H1 (cell line): Measurements from ENCODE around the gene TMSB4Y. TPM values are rescaled to one million over a fixed set of nuclear protein-coding genes. Genes with fewer than 3 reads are reported as not detected.

Experiments
- CTCF ChIA-PET: fragments of 300-600 bp; sonication (Branson Sonifier 250); formaldehyde crosslinking; loops from one replicate; lab custom pipeline; 2021; ENCODE audit not compliant: partially characterized antibody; lab: Charles Lee
- POLR2A ChIA-PET: fragments of 300-600 bp; sonication (Branson Sonifier 250); formaldehyde crosslinking; loops from one replicate; lab custom pipeline; 2021; ENCODE audit warnings: inconsistent platforms; ENCODE audit not compliant: partially characterized antibody; lab: Charles Lee
- DNase-seq, 2 experiments: peaks; one replicate each; pipeline versions ENCODE4 v3.0.0 to v3.0.0-alpha.2; 2010 to 2022; ENCODE audit warnings: low spot score in 2 of 2, low read depth in 1 of 2, mixed read lengths in 1 of 2
- FAIRE-seq: peaks from 2 replicates; lab custom pipeline; 2011; peaks lifted over from hg19 to GRCh38; lab: Jason Lieb, UNC
- H2AFZ ChIP-seq: 2 replicates; pipeline ENCODE4 v1.8.1; 2012; ENCODE audit warnings: low read length, inconsistent platforms
- H2AK5ac ChIP-seq: 2 replicates; pipeline ENCODE4 v1.6.1; 2013; ENCODE audit warnings: low read depth, low read length
- H2BK120ac ChIP-seq: replicated peaks from 2 replicates; pipeline ENCODE3; 2013; ENCODE audit warnings: low read depth, low read length, inconsistent platforms
- H2BK12ac ChIP-seq: 2 replicates; pipeline ENCODE4 v1.6.1; 2013; ENCODE audit warnings: low read depth, low read length
- H2BK15ac ChIP-seq: 2 replicates; pipeline ENCODE4 v1.6.1; 2013; ENCODE audit warnings: low read length
- H2BK20ac ChIP-seq: 2 replicates; pipeline ENCODE4 v1.6.1; 2013; ENCODE audit warnings: low read length
- H2BK5ac ChIP-seq: 2 replicates; pipeline ENCODE4 v1.6.1; 2013; ENCODE audit warnings: low read depth, low read length
- H3K14ac ChIP-seq: 2 replicates; pipeline ENCODE4 v1.6.1; 2013; ENCODE audit warnings: inconsistent platforms; ENCODE audit not compliant: insufficient read length
- H3K18ac ChIP-seq: 2 replicates; pipeline ENCODE4 v1.6.1; 2013; ENCODE audit warnings: low read length; ENCODE audit errors: extremely low read depth
- H3K23ac ChIP-seq: 2 replicates; pipeline ENCODE4 v1.6.1; 2013; ENCODE audit warnings: inconsistent platforms; ENCODE audit not compliant: insufficient read length
- H3K23me2 ChIP-seq: 2 replicates; pipeline ENCODE4 v1.6.1; 2013; ENCODE audit warnings: low read depth, low read length
- H3K27ac ChIP-seq: 2 replicates; pipeline ENCODE4 v1.6.1; 2011; ENCODE audit warnings: low read depth, low read length, inconsistent platforms
- H3K27me3 ChIP-seq, 4 experiments: replicated peaks in 1 of 4; 1 replicate in 1 of 4; 2 replicates in 3 of 4; pipeline versions ENCODE4 v1.6.1 to v1.8.1; 2011 to 2013; ENCODE audit warnings: low read length in 3 of 4, mild to moderate bottlenecking in 3 of 4, inconsistent platforms in 2 of 4, mixed read lengths in 2 of 4, moderate library complexity in 1 of 4; ENCODE audit not compliant: control insufficient read depth in 3 of 4, insufficient read depth in 3 of 4; ENCODE audit errors: extremely low read depth in 1 of 4
- H3K36me3 ChIP-seq, 4 experiments: 2 replicates each; pipeline versions ENCODE4 v1.6.1 to v1.8.1; 2011 to 2013; ENCODE audit warnings: mild to moderate bottlenecking in 4 of 4, low read length in 3 of 4, moderate library complexity in 2 of 4, control low read depth in 1 of 4, inconsistent platforms in 1 of 4; ENCODE audit not compliant: insufficient read depth in 4 of 4, control insufficient read depth in 2 of 4
- H3K4ac ChIP-seq: replicated peaks from 2 replicates; pipeline ENCODE3; 2013; ENCODE audit warnings: low read length, low read depth, mixed read lengths, inconsistent platforms; ENCODE audit not compliant: insufficient read length
- H3K4me1 ChIP-seq, 4 experiments: replicated peaks in 1 of 4; 1 replicate in 1 of 4; 2 replicates in 3 of 4; pipeline versions ENCODE4 v1.6.1 to v1.8.1; 2011 to 2013; ENCODE audit warnings: low read length in 3 of 4, inconsistent platforms in 2 of 4, mixed read lengths in 1 of 4; ENCODE audit not compliant: insufficient read depth in 4 of 4, control insufficient read depth in 3 of 4
- H3K4me2 ChIP-seq, 2 experiments: 2 replicates each; pipeline versions ENCODE4 v1.6.1 to v1.8.1; 2011 to 2013; ENCODE audit warnings: low read depth in 2 of 2, low read length in 2 of 2, control low read depth in 1 of 2, inconsistent platforms in 1 of 2, mild to moderate bottlenecking in 1 of 2; ENCODE audit not compliant: insufficient read depth in 1 of 2
- H3K4me3 ChIP-seq, 4 experiments: fragments of 200-600, 300-600 bp in 1 of 4; sonication (generic), shearing (Covaris generic), sonication (Bioruptor Twin) in 1 of 4; 2 replicates each; pipeline versions ENCODE4 v1.5.1 to v1.8.1; 2011 to 2016; ENCODE audit warnings: low read length in 4 of 4, low read depth in 3 of 4, control low read depth in 2 of 4, inconsistent platforms in 2 of 4, mild to moderate bottlenecking in 2 of 4, mixed read lengths in 1 of 4, moderate library complexity in 1 of 4; ENCODE audit not compliant: insufficient read depth in 2 of 4; ENCODE audit errors: extremely low read depth in 1 of 4
- H3K56ac ChIP-seq: replicated peaks from 2 replicates; pipeline ENCODE3; 2013; ENCODE audit warnings: low read depth, mild to moderate bottlenecking, mixed read lengths, low read length, inconsistent platforms; ENCODE audit not compliant: insufficient read length
- H3K79me1 ChIP-seq: 2 replicates; pipeline ENCODE4 v1.6.1; 2013; ENCODE audit warnings: low read depth, low read length, control low read depth
- H3K79me2 ChIP-seq, 2 experiments: 2 replicates each; pipeline versions ENCODE4 v1.6.1 to v1.8.1; 2012 to 2013; ENCODE audit warnings: low read length in 2 of 2, mild to moderate bottlenecking in 2 of 2, inconsistent platforms in 1 of 2; ENCODE audit not compliant: insufficient read depth in 2 of 2, control insufficient read depth in 1 of 2
- H3K9ac ChIP-seq, 4 experiments: replicated peaks in 1 of 4; 1 replicate in 1 of 4; 2 replicates in 3 of 4; pipeline versions ENCODE4 v1.6.1 to v1.8.1; 2011 to 2013; ENCODE audit warnings: low read depth in 3 of 4, low read length in 3 of 4, control low read depth in 2 of 4, mild to moderate bottlenecking in 2 of 4, moderate library complexity in 2 of 4, inconsistent platforms in 1 of 4; ENCODE audit errors: extremely low read depth in 1 of 4
- H3K9me3 ChIP-seq, 2 experiments: 2 replicates each; pipeline versions ENCODE4 v1.6.1 to v1.8.1; 2012 to 2013; ENCODE audit warnings: mild to moderate bottlenecking in 2 of 2, moderate library complexity in 2 of 2, control low read depth in 1 of 2, inconsistent platforms in 1 of 2, low read depth in 1 of 2, low read length in 1 of 2, mixed read lengths in 1 of 2; ENCODE audit not compliant: insufficient read depth in 2 of 2
- H4K20me1 ChIP-seq, 2 experiments: replicated peaks in 1 of 2; 2 replicates each; pipeline versions ENCODE3 to v1.8.1; 2011 to 2013; ENCODE audit warnings: inconsistent platforms in 2 of 2, low read length in 2 of 2, mild to moderate bottlenecking in 1 of 2; ENCODE audit not compliant: insufficient read depth in 2 of 2, control insufficient read depth in 1 of 2
- H4K5ac ChIP-seq: 2 replicates; pipeline ENCODE4 v1.6.1; 2013; ENCODE audit warnings: low read length, low read depth, mixed read lengths, inconsistent platforms; ENCODE audit not compliant: insufficient read length
- H4K8ac ChIP-seq: 2 replicates; pipeline ENCODE4 v1.8.0; 2013; ENCODE audit warnings: mild to moderate bottlenecking, moderate library complexity, low read length, inconsistent platforms; ENCODE audit not compliant: insufficient read depth; ENCODE audit errors: extremely low read depth
- H4K91ac ChIP-seq: replicated peaks from 2 replicates; pipeline ENCODE3; 2013; ENCODE audit warnings: low read length, mixed read lengths, inconsistent platforms; ENCODE audit not compliant: insufficient read length
- BACH1 ChIP-seq: IDR thresholded peaks from 2 replicates; pipeline ENCODE4 v1.6.1; 2012; ENCODE audit warnings: low read length, improper control_type of control experiment
- BRCA1 ChIP-seq: IDR thresholded peaks from 2 replicates; pipeline ENCODE4 v1.6.1; 2012; ENCODE audit warnings: low read depth, low read length, improper control_type of control experiment
- CEBPB ChIP-seq: IDR thresholded peaks from 2 replicates; pipeline ENCODE4 v1.6.1; 2012; ENCODE audit warnings: low read depth, low read length
- EGR1 ChIP-seq: IDR thresholded peaks from 2 replicates; pipeline ENCODE4 v1.6.1; 2011; ENCODE audit warnings: low read depth, low read length, borderline replicate concordance
- EP300 ChIP-seq, 2 experiments: IDR thresholded peaks; 1 replicate in 1 of 2; 2 replicates in 1 of 2; pipeline ENCODE4 v1.6.1; 2011 to 2012; ENCODE audit warnings: low read depth in 2 of 2, low read length in 2 of 2, mild to moderate bottlenecking in 2 of 2, borderline replicate concordance in 1 of 2, inconsistent platforms in 1 of 2, moderate library complexity in 1 of 2
- HDAC2 ChIP-seq, 2 experiments: fragments of 300-600 bp in 1 of 2; sonication (generic) in 1 of 2; IDR thresholded peaks; 2 replicates each; pipeline ENCODE4 v1.6.1; 2011 to 2012; ENCODE audit warnings: low read depth in 2 of 2, low read length in 2 of 2, mild to moderate bottlenecking in 2 of 2, moderate library complexity in 2 of 2, borderline replicate concordance in 1 of 2, inconsistent platforms in 1 of 2
- POU5F1 ChIP-seq: IDR thresholded peaks from 2 replicates; pipeline ENCODE4 v1.6.1; 2011; ENCODE audit warnings: low read depth, mild to moderate bottlenecking, low read length, moderate library complexity
- TBP ChIP-seq: IDR thresholded peaks from 2 replicates; pipeline ENCODE4 v1.6.1; 2011; ENCODE audit warnings: low read depth, low read length, improper control_type of control experiment
- WGBS, 2 experiments: shearing (Covaris generic) in 1 of 2; methylation state at CpG; one replicate each; pipeline versions ENCODE4 v1.1.6 to v1.1.7; 2013 to 2015; ENCODE audit warnings: low lambda C conversion rate in 2 of 2, mixed read lengths in 2 of 2, inconsistent platforms in 1 of 2, low coverage in 1 of 2, missing lambda C conversion rate in 1 of 2; ENCODE audit not compliant: insufficient replicate concordance in 2 of 2, insufficient coverage in 1 of 2, insufficient read length in 1 of 2; ENCODE audit errors: extremely low coverage in 1 of 2, missing lambda C conversion rate in 1 of 2; 5-methylcytosine and 5-hydroxymethylcytosine counted together
- polyA plus RNA-seq, 7 experiments: library from polyadenylated mRNA; depleted of rRNA in 3 of 7; stranded (reverse) in 5 of 7; unstranded in 2 of 7; fragments of >200 nt in 5 of 7; fragments of 200-250 nt in 2 of 7; gene quantifications; 1 replicate in 5 of 7; 2 replicates in 1 of 7; 4 replicates in 1 of 7; pipeline versions ENCODE4 v1.2.1 to v1.2.3, GENCODE V29; 2011 to 2013; ENCODE audit warnings: missing spikeins in 2 of 7, mixed read lengths in 2 of 7
- total RNA-seq: library from RNA; stranded (reverse); fragmentation: NEBNext Ultra II Directional; extraction: Animal tissue kit (Norgen Biotek cat#: 25700); gene quantifications from 2 replicates; pipeline ENCODE4 v1.2.1, GENCODE V29; 2021
- TF ChIP-seq, protein P1 (sequence below): IDR thresholded peaks from 2 replicates; pipeline ENCODE4 v1.6.1; 2012; ENCODE audit warnings: low read length, inconsistent platforms

Gene TMSB4Y
- total and polyA plus RNA-seq, 2 of the 8 experiments (the other 6 are each of a cell fraction or from before 2014, with no cell fraction given) = 2.0 to 2.6 TPM

DNA sequence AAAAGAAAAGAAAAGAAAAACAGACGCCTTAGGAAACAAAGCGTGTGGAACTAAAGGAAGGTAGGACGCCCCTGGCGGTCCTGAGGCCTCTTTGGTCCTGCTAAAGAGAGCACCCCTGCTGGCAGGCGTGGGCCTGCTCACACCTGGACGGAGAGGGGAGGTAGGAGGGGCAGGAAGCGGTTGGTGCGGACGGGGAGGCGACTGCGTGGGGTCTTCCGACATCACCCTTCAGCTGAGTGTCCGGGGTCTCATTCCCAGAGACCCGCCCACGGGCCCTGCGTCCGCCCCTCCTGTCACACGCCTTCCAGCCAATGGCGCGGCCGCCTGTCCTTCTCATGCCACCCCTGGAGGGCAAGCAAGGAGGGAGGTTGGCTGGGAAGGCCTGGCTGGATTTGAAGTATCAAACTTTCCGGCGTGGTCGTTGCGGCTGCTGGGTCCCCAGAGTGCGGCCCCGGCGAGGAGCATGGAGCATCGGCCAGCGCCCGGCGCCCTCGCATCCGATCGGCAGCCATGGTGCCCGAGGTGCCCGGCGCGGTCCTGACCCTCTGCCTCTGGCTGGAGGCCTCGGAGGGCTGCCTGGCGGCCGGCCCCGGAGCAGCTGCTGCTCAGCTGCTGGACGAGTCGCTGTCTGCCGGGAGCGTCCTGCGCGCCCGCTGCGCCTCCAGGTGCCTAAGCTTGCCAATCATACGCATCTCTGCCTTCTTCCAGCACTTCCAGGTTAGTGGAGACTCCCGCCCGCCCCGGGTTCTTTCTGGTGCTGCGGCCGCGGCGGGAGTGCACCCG is 47.8 kb downstream of the TMSB4Y start:
- peak overlapping the region; percentile 70 to 93 (median 82) for H3K4me3 ChIP-seq
- peak overlapping the region; percentile 71 to 91 for H3K4me2 ChIP-seq
- TF ChIP-seq CEBPB (no peak), EP300 (IDR thresholded peaks at IDR 0.05; ENCODE audit: borderline replicate concordance in 1 of 2, low read depth in 2 of 2, low read length in 2 of 2) (no peak), EGR1 (no peak), BRCA1 (no peak), TBP (peak; percentile 24; the same call in 1 of the 2 replicates), BACH1 (no peak), POU5F1 (no peak), HDAC2 (IDR thresholded peaks at IDR 0.05; ENCODE audit: borderline replicate concordance in 1 of 2, low read depth in 2 of 2, low read length in 2 of 2) (no peak)
- TF ChIP-seq, protein P1, sequence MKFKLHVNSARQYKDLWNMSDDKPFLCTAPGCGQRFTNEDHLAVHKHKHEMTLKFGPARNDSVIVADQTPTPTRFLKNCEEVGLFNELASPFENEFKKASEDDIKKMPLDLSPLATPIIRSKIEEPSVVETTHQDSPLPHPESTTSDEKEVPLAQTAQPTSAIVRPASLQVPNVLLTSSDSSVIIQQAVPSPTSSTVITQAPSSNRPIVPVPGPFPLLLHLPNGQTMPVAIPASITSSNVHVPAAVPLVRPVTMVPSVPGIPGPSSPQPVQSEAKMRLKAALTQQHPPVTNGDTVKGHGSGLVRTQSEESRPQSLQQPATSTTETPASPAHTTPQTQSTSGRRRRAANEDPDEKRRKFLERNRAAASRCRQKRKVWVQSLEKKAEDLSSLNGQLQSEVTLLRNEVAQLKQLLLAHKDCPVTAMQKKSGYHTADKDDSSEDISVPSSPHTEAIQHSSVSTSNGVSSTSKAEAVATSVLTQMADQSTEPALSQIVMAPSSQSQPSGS = no peak

More for the DNA sequence above, 47.8 kb downstream of the TMSB4Y start:
- H3K36me3 ChIP-seq = peaks cover 5 to 28% (median 17%) of the 10 kb centered on the region in 4 experiments; a peak in 7 of 8 replicates
- CTCF ChIA-PET = interaction anchor here (0.5 to 2.6 kb wide), 4 partner anchors 48 to 1086 kb away, joined by 3 to 7 read pairs (median 4); partner anchors contain the start of gene TMSB4Y
- no peaks in the 10 kb centered on the region for H3K27me3 ChIP-seq
- FAIRE-seq (no peak), DNase-seq (peak; percentile 53 to 70)
- peak overlapping the region; percentile 48; the same call in 1 of the 2 replicates for H3K18ac ChIP-seq
- peaks cover 3 to 51% of the 10 kb centered on the region in 2 experiments; a peak in 3 of 4 replicates for H3K79me2 ChIP-seq
- H3K14ac ChIP-seq = no peak overlapping the region
- H3K23me2 ChIP-seq = peaks cover 6% of the 10 kb centered on the region; the same call in 1 of the 2 replicates
- peak overlapping the region; percentile 66 for H4K5ac ChIP-seq
- no peak overlapping the region for H2AFZ ChIP-seq
- no peak overlapping the region for H2BK12ac ChIP-seq
- POLR2A ChIA-PET = interaction anchor here (1.6 to 1.9 kb wide), 3 partner anchors 12 to 53 kb away, joined by 4 to 8 read pairs (median 8); partner anchors contain the start of gene TMSB4Y
- H3K23ac ChIP-seq = no peak overlapping the region
- H2BK15ac ChIP-seq = no peak overlapping the region
- 2% methylated on average over 10 of the region's 60 CpGs; no CpG with 5 or more reads in 1 of the 2 experiments for WGBS, 2 experiments
- H3K56ac ChIP-seq = peak overlapping the region; percentile 16
- peaks cover 2% of the 10 kb centered on the region for H3K79me1 ChIP-seq
- H4K8ac ChIP-seq = no peak overlapping the region; the same call in 1 of the 2 replicates
- H3K4ac ChIP-seq = no peak overlapping the region
- H2BK120ac ChIP-seq = no peak overlapping the region
- peaks cover 0 to 6% (median 5%) of the 10 kb centered on the region in 4 experiments; a peak in 4 of 7 replicates for H3K4me1 ChIP-seq
- H4K20me1 ChIP-seq = peaks cover 0 to 2% of the 10 kb centered on the region in 2 experiments
- H3K9me3 ChIP-seq = peaks cover 5 to 7% of the 10 kb centered on the region in 2 experiments
- no peak overlapping the region for H2AK5ac ChIP-seq
- H3K27ac ChIP-seq = no peak overlapping the region
- no peak overlapping the region for H2BK5ac ChIP-seq
- peak overlapping the region in 2 of 4 experiments; percentile 54 to 58; a peak in 3 of 7 replicates for H3K9ac ChIP-seq
- no peak overlapping the region for H4K91ac ChIP-seq
- H2BK20ac ChIP-seq = no peak overlapping the region
